HepG2 (cell line): Measurements from ENCODE around the gene CCDC183. TPM values are rescaled to one million over a fixed set of nuclear protein-coding genes. Genes with fewer than 3 reads are reported as not detected.
A peak's percentile ranks its signal among the peaks of the same experiment; 100 is the strongest.

Experiments
- ATAC-seq: fragments of 200-7000 bp; cut with Tn5 transposase; 3 replicates; pipeline ENCODE4 v1.9.1; 2020; ENCODE audit warnings: mild to moderate bottlenecking, moderate library complexity
- BruUV-seq: library from RNA; stranded (reverse); fragments of 400-500 nt; replicated peaks from 2 replicates; lab custom pipeline; 2021; lab: Mats Ljungman, UMichigan
- CTCF ChIA-PET: fragments of 300-600 bp; formaldehyde crosslinking; extraction: SDS; loops from one replicate; lab custom pipeline; 2021; ENCODE audit warnings: low total read pairs, inconsistent platforms, low intra/inter-chr PET ratio; lab: Yijun Ruan, JAX
- POLR2A ChIA-PET: fragments of 350-600 bp; sonication (Branson Sonifier 250); formaldehyde crosslinking; loops from one replicate; lab custom pipeline; 2020; ENCODE audit warnings: antibody characterized with exemption, inconsistent platforms; lab: Yijun Ruan, JAX
- DNase-seq: peaks from one replicate; pipeline ENCODE4 v3.0.0-alpha.2; 2015; ENCODE audit warnings: low spot score
- FAIRE-seq: peaks from 3 replicates; lab custom pipeline; 2011; peaks lifted over from hg19 to GRCh38; lab: Jason Lieb, UNC
- H2AFZ ChIP-seq: one replicate; pipeline ENCODE4 v1.6.1; 2011; ENCODE audit warnings: low read length, inconsistent platforms
- H3K27ac ChIP-seq: fragments of 300-600 bp; 3 replicates; pipeline ENCODE4 v1.8.0; 2011; ENCODE audit warnings: mixed run types, mild to moderate bottlenecking, mixed read lengths, low read length, inconsistent platforms; ENCODE audit not compliant: insufficient read depth; ENCODE audit errors: extremely low read length
- H3K27me3 ChIP-seq, 2 experiments: fragments of 200-600 bp in 1 of 2; 2 replicates in 1 of 2; 3 replicates in 1 of 2; pipeline versions ENCODE4 v1.6.0 to v1.8.0; 2011; ENCODE audit warnings: low read length in 2 of 2, mild to moderate bottlenecking in 2 of 2, moderate library complexity in 2 of 2, inconsistent platforms in 1 of 2; ENCODE audit not compliant: insufficient read depth in 2 of 2, control insufficient read depth in 1 of 2
- H3K36me3 ChIP-seq, 2 experiments: fragments of 200-600 bp in 1 of 2; replicated peaks in 1 of 2; 2 replicates in 1 of 2; 3 replicates in 1 of 2; pipeline versions ENCODE4 v1.5.1 to v1.8.0; 2011; ENCODE audit warnings: low read length in 2 of 2, inconsistent platforms in 1 of 2; ENCODE audit not compliant: insufficient read depth in 2 of 2, control insufficient read depth in 1 of 2
- H3K4me1 ChIP-seq: 2 replicates; pipeline ENCODE4 v1.5.1; 2012; ENCODE audit warnings: low read length, inconsistent platforms; ENCODE audit not compliant: insufficient read depth
- H3K4me2 ChIP-seq: 2 replicates; pipeline ENCODE4 v1.6.0; 2011; ENCODE audit warnings: low read depth, low read length, inconsistent platforms
- H3K4me3 ChIP-seq, 3 experiments: fragments of 200-600 bp in 1 of 3; sonication (generic), shearing (Covaris generic) in 1 of 3; replicated peaks in 1 of 3; 2 replicates each; pipeline ENCODE4 v1.5.1; 2011 to 2016; ENCODE audit warnings: low read length in 3 of 3, inconsistent platforms in 2 of 3, low read depth in 2 of 3, mild to moderate bottlenecking in 2 of 3, control low read depth in 1 of 3, mixed read lengths in 1 of 3; ENCODE audit not compliant: insufficient read depth in 1 of 3
- H3K79me2 ChIP-seq: one replicate; pipeline ENCODE4 v1.6.1; 2011; ENCODE audit warnings: low read length, inconsistent platforms; ENCODE audit not compliant: insufficient read depth
- H3K9ac ChIP-seq: 2 replicates; pipeline ENCODE4 v1.6.0; 2011; ENCODE audit warnings: mild to moderate bottlenecking, low read depth, low read length, inconsistent platforms; ENCODE audit not compliant: insufficient read depth
- H3K9me3 ChIP-seq: 2 replicates; pipeline ENCODE4 v1.5.1; 2012; ENCODE audit warnings: mild to moderate bottlenecking, low read length
- H4K20me1 ChIP-seq: 2 replicates; pipeline ENCODE4 v1.6.0; 2011; ENCODE audit warnings: inconsistent platforms, mild to moderate bottlenecking, low read length, moderate library complexity; ENCODE audit not compliant: insufficient read depth
- AGO2 ChIP-seq: fragments of 200-400 bp; formaldehyde crosslinking; optimal IDR thresholded peaks from 2 replicates; pipeline ENCODE3; 2017; ENCODE audit warnings: mild to moderate bottlenecking, low read depth, low read length, moderate library complexity
- AHR ChIP-seq: IDR thresholded peaks from 2 replicates; pipeline ENCODE4 v1.6.1; 2018; ENCODE audit warnings: missing genetic modification reagents, missing compliant biosample characterization
- ATF7-NPFF ChIP-seq: sonication (generic); formaldehyde crosslinking; IDR thresholded peaks from 2 replicates; pipeline ENCODE4 v1.8.1; 2023; ENCODE audit warnings: mild to moderate bottlenecking, low read depth, missing genetic modification reagents, moderate library complexity
- BCL3 ChIP-seq: sonication (generic); formaldehyde crosslinking; IDR thresholded peaks from 2 replicates; pipeline ENCODE4 v1.5.1; 2020; ENCODE audit warnings: mild to moderate bottlenecking, missing genetic modification reagents, moderate library complexity
- CBX5 ChIP-seq: sonication (generic); formaldehyde crosslinking; IDR thresholded peaks from 2 replicates; pipeline ENCODE4 v1.4.0; 2020; ENCODE audit warnings: missing genetic modification reagents, borderline replicate concordance
- GATA4 ChIP-seq: sonication (generic); IDR thresholded peaks from 2 replicates; pipeline ENCODE4 v1.6.1; 2016; ENCODE audit warnings: antibody characterized with exemption, low read depth, borderline replicate concordance
- HCFC1 ChIP-seq: fragments of 150-350 bp; IDR thresholded peaks from 2 replicates; pipeline ENCODE4 v1.6.1; 2014; ENCODE audit warnings: low read depth, low read length
- HDAC1 ChIP-seq: sonication (generic); formaldehyde crosslinking; IDR thresholded peaks from 2 replicates; pipeline ENCODE4 v1.5.1; 2020; ENCODE audit warnings: mild to moderate bottlenecking, missing genetic modification reagents
- HNRNPK ChIP-seq: fragments of 200-400 bp; formaldehyde crosslinking; IDR thresholded peaks from 2 replicates; pipeline ENCODE4 v1.6.1; 2018; ENCODE audit warnings: low read length, low read depth, moderate library complexity, mild to moderate bottlenecking; ENCODE audit not compliant: poor library complexity, severe bottlenecking
- HOXA9 ChIP-seq: sonication (generic); formaldehyde crosslinking; IDR thresholded peaks from 2 replicates; pipeline ENCODE4 v1.8.1; 2022; ENCODE audit warnings: missing genetic modification reagents, mild to moderate bottlenecking, moderate library complexity, borderline replicate concordance
- POLR2G ChIP-seq: fragments of 200-400 bp; formaldehyde crosslinking; IDR thresholded peaks from 2 replicates; pipeline ENCODE4 v1.6.1; 2018; ENCODE audit warnings: mild to moderate bottlenecking, low read depth, low read length, moderate library complexity
- RAD21 ChIP-seq: fragments of 450-650 bp; formaldehyde crosslinking; IDR thresholded peaks from 2 replicates; pipeline ENCODE4 v1.5.0; 2020; ENCODE audit warnings: mild to moderate bottlenecking
- REXO4 ChIP-seq: sonication (generic); formaldehyde crosslinking; IDR thresholded peaks from 2 replicates; pipeline ENCODE4 v1.8.0; 2022; ENCODE audit warnings: missing genetic modification reagents, mild to moderate bottlenecking, borderline replicate concordance
- TCF7 ChIP-seq: sonication (generic); IDR thresholded peaks from 2 replicates; pipeline ENCODE4 v1.6.1; 2016; ENCODE audit warnings: antibody characterized with exemption, low read depth
- ZBTB2 ChIP-seq: sonication (generic); formaldehyde crosslinking; IDR thresholded peaks from 2 replicates; pipeline ENCODE4 v1.8.0; 2022; ENCODE audit warnings: low read depth, missing genetic modification reagents
- ZBTB7A ChIP-seq: sonication (generic); formaldehyde crosslinking; IDR thresholded peaks from 2 replicates; pipeline ENCODE4 v1.8.0; 2022; ENCODE audit warnings: mild to moderate bottlenecking, missing genetic modification reagents
- ZNF253 ChIP-seq: sonication (generic); formaldehyde crosslinking; IDR thresholded peaks from 2 replicates; pipeline ENCODE4 v1.8.0; 2022; ENCODE audit warnings: mild to moderate bottlenecking, missing genetic modification reagents, borderline replicate concordance
- ZNF367 ChIP-seq: sonication (generic); formaldehyde crosslinking; IDR thresholded peaks from 2 replicates; pipeline ENCODE4 v1.4.0; 2020; ENCODE audit warnings: missing genetic modification reagents, borderline replicate concordance
- ZNF549 ChIP-seq: sonication (generic); formaldehyde crosslinking; IDR thresholded peaks from 2 replicates; pipeline ENCODE4 v1.5.0; 2020; ENCODE audit warnings: missing genetic modification reagents
- ZNF558 ChIP-seq: sonication (generic); formaldehyde crosslinking; IDR thresholded peaks from 2 replicates; pipeline ENCODE4 v1.9.0; 2022; ENCODE audit warnings: mild to moderate bottlenecking, missing genetic modification reagents, borderline replicate concordance
- ZNF777 ChIP-seq: sonication (generic); formaldehyde crosslinking; IDR thresholded peaks from 2 replicates; pipeline ENCODE4 v1.4.0; 2020; ENCODE audit warnings: missing genetic modification reagents
- ZNF780A ChIP-seq: sonication (generic); formaldehyde crosslinking; IDR thresholded peaks from 2 replicates; pipeline ENCODE4 v1.8.0; 2022; ENCODE audit warnings: mild to moderate bottlenecking, missing genetic modification reagents, moderate library complexity
- ZZZ3 ChIP-seq: sonication (generic); formaldehyde crosslinking; IDR thresholded peaks from 2 replicates; pipeline ENCODE4 v1.4.0; 2020; ENCODE audit warnings: missing genetic modification reagents, mild to moderate bottlenecking, borderline replicate concordance
- WGBS: methylation state at CpG from one replicate; pipeline ENCODE4 v1.1.6; 2017; ENCODE audit warnings: low lambda C conversion rate; 5-methylcytosine and 5-hydroxymethylcytosine counted together
- in situ Hi-C: cut with HindIII; loops from 2 replicates; pipeline ENCODE4 v1.10.0; 2017; ENCODE audit warnings: low pct_unique_long_range_greater_than_20kb; ENCODE audit not compliant: extremely low pct_ligation_motif_present
- intact Hi-C: fragments of 100-400 bp; cut with micrococcal nuclease; formaldehyde crosslinking; loops from one replicate; pipeline ENCODE4 v1.10.0; 2022; ENCODE audit not compliant: unreplicated experiment
- polyA plus RNA-seq, 8 experiments: library from polyadenylated mRNA; depleted of rRNA in 3 of 8; stranded (reverse) in 7 of 8; unstranded in 1 of 8; fragments of >200 nt; fragmentation: Illumina TruSeq in 4 of 8; extraction: Trizol in 4 of 8; gene quantifications; 2 replicates each; pipeline versions ENCODE4 v1.2.1 to v1.2.3, GENCODE V29; 2011 to 2016; ENCODE audit warnings: low read depth in 4 of 8, missing spikeins in 1 of 8, mixed read lengths in 1 of 8; ENCODE audit not compliant: insufficient read depth in 1 of 8
- total RNA-seq, 5 experiments: library from RNA; depleted of rRNA; stranded (reverse); fragments of >200 nt; fragmentation: Illumina TruSeq; extraction: Trizol; gene quantifications; 2 replicates each; pipeline ENCODE4 v1.2.3, GENCODE V29; 2016; ENCODE audit warnings: low read depth in 1 of 5

CCDC183 gene
- total and polyA plus RNA-seq, 2 of the 13 experiments (the other 11 are each of a cell fraction or from before 2014, with no cell fraction given) = 5.0 to 66.4 TPM

- Histone ChIP-seq H3K27ac (peak overlapping the region; percentile 71), H3K36me3 (peaks cover 2 to 14% of the 10 kb centered on the region in 2 experiments; a peak in 4 of 5 replicates), H4K20me1 (no peaks in the 10 kb centered on the region; the same call in 1 of the 2 replicates), H2AFZ (no peak overlapping the region), H3K9me3 (no peaks in the 10 kb centered on the region), H3K9ac (peak overlapping the region; percentile 86), H3K4me1 (peaks cover 68% of the 10 kb centered on the region), H3K79me2 (peaks cover 67% of the 10 kb centered on the region), H3K27me3 (no peaks in the 10 kb centered on the region), H3K4me2 (peak overlapping the region; percentile 88), H3K4me3 (peak overlapping the region; percentile 88 to 96 (median 92))
- no peak for ATAC-seq
- DNase-seq = no peak
- in situ Hi-C loops = no loop called here
- FAIRE-seq = no peak
- ChIA-PET POLR2A (interaction anchor here (0.6 to 5.0 kb wide), 9 partner anchors 8 to 128 kb away, joined by 3 to 35 read pairs (median 7); partner anchors contain the start of genes TMEM141 and TRAF2), CTCF (interaction anchor here (1.0 kb wide), 1 partner anchor 16 kb away, joined by 4 read pairs; no protein-coding TSS in a partner anchor)
- intact Hi-C loops = no loop called here
- no TSS peak for BruUV-seq
- WGBS = no CpG with 5 or more reads among the region's 93 CpGs
- TF ChIP-seq ZNF367 (CRISPR knock-in tag) (no peak), ZNF253 (no peak), BCL3 (CRISPR knock-in tag) (0 out of 2 replicates have a peak, but pooled peaks have one; percentile 48), REXO4 (CRISPR knock-in tag) (no peak), ZBTB7A (CRISPR knock-in tag) (no peak), ATF7-NPFF (CRISPR knock-in tag) (0 out of 2 replicates have a peak, but pooled peaks have one; percentile 41), ZNF777 (CRISPR knock-in tag) (peak; percentile 34), GATA4 (no peak), TCF7 (no peak), POLR2G (peak; percentile 52), AHR (CRISPR knock-in tag) (no peak), RAD21 (CRISPR knock-in tag) (0 out of 2 replicates have a peak, but pooled peaks have one; percentile 8), HCFC1 (no peak), HNRNPK (peak; percentile 13), ZNF558 (peak; percentile 24; the same call in 1 of the 2 replicates), ZNF549 (CRISPR knock-in tag) (no peak), ZBTB2 (CRISPR knock-in tag) (0 out of 2 replicates have a peak, but pooled peaks have one; percentile 42), HOXA9 (CRISPR knock-in tag) (no peak), AGO2 (peak; percentile 84), ZZZ3 (no peak), HDAC1 (CRISPR knock-in tag) (0 out of 2 replicates have a peak, but pooled peaks have one; percentile 5), CBX5 (CRISPR knock-in tag) (no peak), ZNF780A (no peak)
Observed at GRCh38 chr9:136808075-136808805, 12.1 kb downstream of the CCDC183 start.
